NCI-H524 treated with DMSO at 0.1 percent for 48 hours (cell line): ENCODE data around the gene WDR1.
A peak's percentile ranks its signal among the peaks of the same experiment; 100 is the strongest.

Experiments
- DNase-seq: peaks from one replicate; lab custom pipeline; 2025; lab: John Stamatoyannopoulos, UW

The WDR1 gene

DNA sequence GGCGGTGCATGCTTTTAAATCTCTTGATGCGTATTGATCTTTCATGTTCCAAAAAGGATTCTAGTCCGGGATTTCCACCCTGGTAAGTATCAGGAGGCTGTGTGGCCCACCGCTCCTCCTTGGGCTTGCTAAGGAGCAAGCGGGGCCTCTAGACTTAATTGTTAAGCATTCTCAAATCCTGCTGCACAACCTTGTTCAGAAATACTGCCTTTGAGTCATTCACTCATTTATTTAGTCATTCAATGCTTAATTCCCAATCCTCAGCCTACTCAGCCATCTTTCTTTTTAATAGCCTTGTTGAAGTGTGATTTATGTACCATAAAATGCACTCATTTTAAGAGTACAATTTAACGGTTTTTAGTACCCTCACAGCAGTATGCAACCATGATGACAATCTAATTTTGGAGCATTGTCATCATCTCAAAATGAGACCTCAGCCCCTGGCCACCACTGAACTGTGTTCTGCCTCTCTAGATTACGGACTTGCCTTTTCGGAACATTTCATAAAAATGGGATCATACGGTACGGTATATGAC is 79.7 kb downstream of the WDR1 start:
- no peak for DNase-seq

DNA sequence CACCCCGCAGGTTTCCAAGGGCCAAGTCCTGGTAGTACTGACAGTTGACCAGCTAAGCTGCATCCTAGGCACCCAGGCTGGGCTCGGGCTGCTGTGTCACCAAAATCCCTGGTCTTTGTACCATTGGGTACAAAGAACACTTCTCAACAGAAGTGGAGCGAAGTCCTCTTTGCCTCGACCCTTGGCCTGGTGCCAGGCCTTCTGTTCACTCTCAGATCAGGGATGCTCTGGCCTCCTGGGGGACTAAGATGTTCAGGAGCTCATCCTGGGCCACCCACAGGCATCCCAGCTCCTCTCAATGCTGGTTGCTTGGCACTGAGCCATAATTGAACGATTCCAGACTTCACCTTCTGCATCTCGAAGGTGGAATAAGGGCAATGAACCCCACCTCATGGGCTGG is 81.5 kb downstream of the WDR1 start:
- peak; percentile 14 for DNase-seq

DNA sequence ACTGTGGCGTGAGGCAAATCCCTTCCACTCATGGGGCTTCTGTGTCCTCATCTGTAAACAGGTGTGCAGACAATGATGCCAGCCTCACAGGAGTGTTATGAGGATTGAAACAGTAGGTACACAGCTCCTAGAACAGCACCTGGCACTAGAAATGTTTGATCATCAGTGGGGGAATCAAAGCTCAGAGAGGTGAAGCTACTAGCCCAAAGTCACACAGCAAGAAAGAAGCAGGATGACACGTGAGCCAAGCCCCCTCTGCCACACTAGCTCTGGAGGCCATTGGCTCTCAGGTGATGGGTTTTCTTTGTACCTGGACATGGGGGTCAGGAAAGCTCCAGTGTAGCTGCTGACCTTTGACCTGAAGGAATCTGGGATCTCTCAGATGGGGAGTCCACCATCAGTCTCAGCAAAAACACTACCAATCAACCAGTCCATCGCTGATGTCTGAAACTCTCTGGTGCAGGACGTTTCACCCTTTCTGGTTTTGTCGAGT is 81.9 kb downstream of the WDR1 start:
- no peak for DNase-seq

DNA sequence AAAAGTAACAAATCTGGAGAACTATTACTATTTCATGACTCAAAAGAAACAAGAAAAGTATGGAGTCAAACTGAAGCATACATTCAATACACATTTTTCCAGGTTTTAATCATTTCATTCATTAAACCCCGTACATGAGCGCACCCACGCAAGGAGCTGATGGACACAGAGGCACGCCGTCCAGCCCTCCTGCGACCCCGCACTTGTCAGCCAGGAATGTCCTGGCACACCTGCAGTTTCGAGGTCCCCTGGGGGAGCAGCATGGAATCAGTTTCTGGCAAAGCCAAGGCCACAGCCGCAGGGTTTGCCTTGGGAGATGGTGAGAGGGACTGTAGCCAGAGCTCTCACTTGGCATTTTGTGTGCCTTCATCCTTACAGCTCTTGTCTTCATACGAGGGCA is 82.5 kb downstream of the WDR1 start:
- DNase-seq = no peak

DNA sequence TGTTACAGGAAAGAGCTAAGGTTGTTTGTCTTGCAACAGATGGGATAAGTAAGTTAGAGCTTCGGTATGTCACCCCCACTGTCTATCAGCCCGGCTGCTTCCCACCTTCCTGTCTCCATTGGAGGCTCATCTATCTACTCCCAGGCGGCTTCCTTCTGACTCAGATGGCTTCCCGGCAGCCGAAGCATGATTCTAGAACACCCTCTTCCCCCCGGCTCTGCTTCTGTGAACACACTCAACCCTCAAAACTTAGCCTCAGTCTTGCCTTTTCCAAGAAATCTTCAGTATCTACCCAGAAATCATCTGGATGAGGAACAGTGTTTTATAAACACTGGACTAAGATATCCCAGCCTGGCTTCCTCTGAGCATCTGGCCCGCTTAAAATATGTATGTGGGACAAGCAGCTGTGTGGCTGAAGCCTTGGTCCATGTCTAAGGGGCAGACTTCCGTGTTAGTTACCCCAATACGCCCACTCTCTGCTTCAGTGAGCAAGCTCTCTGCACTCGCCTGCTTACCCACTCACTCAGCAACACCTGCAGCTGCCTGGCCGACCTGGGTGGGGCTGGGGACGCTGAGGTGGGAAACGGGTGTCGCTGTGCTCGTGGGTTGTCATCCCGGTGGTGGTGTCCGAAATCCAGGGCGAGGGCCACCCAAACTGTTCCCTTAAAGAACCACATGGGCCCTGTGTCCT is 83.3 kb downstream of the WDR1 start:
- peak; percentile 4 for DNase-seq

DNA sequence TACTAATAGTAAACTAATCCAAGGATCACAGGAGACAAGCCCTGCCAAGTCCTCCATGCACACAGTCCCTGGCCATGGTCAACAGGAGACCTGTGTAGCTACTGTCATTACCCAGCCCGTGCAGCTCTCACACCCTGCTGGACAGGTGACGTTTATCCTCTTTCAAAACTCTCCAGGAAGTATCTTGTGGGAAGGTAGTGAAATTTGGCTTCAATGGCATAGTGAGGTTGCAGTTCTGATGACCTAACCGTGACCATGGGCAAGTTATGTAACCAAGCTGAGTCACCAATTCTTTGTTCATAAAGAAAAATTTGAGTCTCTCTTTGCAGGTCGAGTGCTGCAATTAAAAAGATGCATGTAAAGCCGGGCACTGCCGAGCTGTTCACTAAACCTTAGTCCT is 84.0 kb downstream of the WDR1 start:
- DNase-seq = no peak

DNA sequence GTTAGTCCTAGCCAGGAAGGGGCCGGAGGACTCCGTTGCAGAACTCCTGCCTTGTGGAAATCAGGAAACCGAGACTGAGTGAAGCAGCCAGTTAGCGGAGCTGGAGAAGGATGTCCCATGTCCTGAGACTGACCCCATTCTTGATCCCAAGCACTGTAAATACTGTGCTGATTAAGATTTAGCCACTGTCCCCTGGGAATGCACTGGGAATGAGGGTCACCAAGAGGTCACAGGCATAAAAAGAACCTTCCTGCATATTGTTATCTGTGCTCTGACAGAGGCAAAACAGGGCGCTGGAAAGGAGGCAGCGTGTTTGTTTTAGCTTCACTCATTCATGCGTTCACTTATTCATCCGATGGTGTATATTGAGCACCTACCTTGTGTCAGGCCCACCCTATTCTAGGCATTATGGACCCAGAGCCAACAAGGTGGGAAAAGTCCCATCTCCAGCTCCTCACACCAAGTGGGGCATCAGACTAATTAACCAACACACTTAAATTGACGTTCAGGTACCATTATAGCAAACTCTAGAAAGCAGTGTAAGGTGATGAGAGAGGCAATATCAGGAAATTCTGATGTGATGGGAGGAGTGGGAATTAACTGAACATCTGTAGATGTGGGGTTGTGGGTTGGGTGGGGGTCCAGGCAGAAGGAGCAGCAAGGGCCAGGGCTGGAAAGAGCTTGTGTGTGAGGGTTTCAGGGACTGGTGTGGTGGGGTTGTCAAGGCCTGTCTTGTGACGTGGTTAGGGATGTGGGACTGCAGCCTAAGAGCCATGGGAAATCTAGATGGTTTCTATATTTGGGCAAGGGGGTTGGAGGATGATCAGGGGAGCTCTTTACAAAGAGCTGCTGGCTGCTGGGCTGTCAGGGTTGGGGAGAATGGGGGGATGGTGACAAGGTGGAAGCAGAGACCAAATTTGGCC is 84.7 kb downstream of the WDR1 start:
- DNase-seq = no peak

DNA sequence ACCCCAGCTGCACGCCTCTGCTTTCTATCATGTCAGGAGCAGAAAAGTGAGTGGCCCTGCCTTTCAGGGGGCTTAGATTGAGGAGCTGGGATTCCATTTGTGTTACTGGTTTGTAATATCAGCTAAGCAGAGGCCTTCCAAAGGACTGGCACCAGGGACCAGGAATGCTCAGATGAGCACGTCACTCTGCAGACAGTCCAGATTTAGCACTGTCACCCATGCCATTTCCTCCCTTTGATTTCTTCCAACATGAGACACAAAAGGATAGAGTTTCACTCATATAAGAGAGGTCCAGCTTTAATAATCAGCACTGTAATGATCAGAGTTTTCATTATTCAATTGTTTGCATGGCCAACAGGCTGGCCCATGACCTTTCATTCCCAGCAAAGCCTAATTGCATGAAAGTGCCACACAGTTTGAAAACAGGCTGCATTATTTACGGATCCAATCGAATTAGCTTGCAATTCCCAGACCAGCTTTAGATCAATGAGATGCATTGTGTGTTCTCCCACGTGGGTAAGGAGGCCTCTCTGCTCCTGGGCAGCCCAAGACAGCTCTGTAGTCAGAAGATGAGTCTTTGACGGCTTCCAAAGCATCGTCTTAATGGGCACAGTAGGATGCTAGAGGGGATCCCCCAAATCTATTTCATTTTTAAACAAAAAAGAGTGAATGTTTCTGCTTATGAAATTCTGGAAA is 85.5 kb downstream of the WDR1 start:
- no peak for DNase-seq

DNA sequence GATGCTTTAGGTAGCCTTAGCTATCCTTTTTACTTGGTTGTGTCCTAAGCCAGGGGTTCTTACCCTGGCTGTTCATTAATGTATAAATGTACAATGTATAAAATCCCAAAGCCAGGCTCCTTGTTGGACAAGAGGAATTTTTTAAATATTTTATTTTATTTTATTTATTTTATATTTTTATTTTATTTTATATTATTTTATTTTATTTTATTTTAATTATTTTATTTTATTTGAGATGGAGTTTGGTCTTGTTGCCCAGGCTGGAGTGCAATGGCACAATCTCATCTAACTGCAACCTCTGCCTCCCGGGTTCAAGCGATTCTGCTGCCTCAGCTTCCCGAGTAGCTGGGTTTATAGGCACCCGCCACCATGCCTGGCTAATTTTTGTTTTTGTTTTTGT is 87.2 kb downstream of the WDR1 start:
- no peak for DNase-seq

DNA sequence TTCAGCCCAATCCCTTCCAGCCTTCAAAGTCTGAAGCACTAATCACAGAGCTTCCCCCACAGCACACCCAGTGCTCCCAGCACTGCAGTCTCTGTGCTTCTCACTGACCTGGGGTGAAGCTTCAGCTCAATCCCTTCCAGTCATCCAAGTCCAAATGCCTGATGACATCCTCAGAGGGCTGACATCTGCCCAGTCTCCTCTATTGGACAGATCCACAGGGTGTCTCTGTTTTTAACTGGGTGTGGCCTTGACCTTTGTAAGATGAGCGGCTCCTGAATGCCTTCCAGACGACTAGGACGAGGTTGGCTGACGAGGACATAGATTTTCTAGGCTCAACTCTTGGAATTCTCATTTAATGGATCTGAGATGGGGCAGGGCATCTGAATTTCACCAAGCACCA is 87.7 kb downstream of the WDR1 start:
- DNase-seq = no peak

DNA sequence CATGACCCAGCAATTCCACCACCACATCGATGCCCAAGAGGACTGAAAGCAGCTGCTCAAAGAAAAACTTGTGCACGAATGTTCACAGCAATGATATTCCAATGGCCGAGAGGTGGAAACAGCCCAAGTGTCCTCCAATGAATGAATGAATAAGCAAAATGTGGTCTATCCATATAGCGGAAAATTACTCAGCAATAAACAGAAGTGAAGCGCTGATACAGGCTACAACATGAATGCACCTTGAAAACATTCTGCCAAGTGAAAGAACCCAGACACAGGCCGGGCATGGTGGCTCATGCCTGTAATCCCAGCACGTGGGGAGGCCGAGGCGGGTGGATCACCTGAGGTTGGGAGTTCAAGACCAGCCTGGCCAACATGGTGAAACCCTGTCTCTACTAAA is 90.1 kb downstream of the WDR1 start:
- DNase-seq = no peak

DNA sequence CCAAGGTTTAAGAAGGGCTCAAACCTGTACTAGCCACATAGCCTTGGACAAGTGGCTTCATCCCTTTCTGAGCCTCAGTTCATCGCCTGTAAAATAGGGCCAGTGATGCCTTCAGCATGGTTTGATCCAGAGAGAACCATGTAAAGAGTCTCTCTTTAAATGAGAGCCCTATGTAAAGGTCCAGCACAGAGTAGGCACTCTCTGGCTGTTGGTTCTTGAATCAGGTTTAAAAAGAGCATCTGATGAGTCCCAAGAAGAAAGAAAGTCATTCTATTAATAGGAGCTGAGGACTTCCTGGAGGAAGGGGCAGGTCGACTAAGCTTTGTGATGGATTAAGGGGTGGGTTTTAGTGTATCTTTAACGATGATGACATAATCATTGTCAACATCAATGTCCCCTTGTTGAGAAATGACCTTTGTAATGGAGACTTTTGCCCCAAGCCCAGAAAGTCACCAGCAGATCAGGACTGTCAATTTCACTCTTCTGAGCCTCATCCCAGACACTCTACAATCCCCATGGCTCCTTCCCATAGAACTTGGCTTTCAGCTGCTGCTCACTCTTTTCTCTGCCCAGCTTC is 91.3 kb downstream of the WDR1 start:
- no peak for DNase-seq
